Dedifferentiated amniotic fluid mesenchymal stem cell (primary cell): ENCODE results near the gene SP1.
"Not testable (repeated sequence)": the region's sequence is repeated elsewhere in the genome, so short reads cannot be mapped to it uniquely, and the experiment has no call there.

Source experiments
- DNase-seq: peaks from one replicate; pipeline ENCODE4 v3.0.0-alpha.2; 2016; ENCODE audit errors: extremely low spot score

SP1 gene

DNA sequence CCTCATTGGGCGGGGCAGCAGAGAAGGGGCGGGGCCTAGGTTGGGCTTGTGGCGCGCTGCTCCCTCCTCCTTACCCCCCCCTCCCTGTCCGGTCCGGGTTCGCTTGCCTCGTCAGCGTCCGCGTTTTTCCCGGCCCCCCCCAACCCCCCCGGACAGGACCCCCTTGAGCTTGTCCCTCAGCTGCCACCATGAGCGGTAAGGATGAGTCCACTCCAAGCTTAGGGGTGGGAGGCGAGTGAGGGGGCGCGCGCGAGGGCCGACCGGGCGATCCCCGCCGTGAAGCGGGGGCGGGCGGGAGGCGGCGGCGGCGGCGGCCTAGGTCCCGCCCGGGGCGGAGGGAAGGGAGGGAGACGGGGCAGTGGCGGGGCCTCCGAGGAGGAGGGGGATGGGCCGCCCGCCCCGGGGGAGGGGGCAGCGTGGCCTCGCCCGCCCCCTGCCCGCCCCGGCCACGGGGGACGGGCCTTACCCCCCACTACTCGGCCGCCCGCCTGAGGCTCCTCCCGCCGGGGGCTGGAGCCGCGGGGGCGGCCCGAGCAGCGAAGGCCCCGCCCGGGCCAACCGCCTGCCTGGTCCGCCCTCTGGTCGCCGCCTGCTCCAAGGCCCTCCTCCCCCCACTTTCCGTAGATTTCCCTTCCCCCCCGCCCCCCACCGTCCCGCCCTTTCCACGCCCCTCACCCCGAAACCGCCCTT is at the start of gene SP1:
Gene SP1, plus strand, starts transcription at position 73 of the 690 bp plus-strand sequence. Its CDS starts 116 bp downstream, at position 189.
- peak; percentile 84 for DNase-seq

DNA sequence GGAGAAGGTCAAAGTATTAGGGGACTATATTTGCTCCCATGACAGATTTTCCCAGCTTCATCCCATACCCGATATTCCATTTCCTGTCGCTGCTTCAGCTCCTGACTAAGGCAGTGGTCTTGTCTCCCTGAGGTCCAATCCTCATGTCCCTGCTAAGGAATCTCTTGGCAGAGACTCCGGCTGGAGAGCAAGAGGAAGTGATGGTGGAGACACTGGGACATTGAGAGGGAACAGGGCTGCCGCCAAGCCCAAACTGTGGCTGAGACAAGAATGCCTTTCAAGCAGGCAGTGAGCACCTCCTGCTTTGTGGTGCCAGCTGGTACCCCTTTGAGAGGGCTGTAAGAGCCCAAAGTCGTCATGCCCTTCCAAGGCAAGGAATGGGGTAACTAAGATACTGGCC is 49.3 kb upstream of the SP1 start:
- DNase-seq, result no peak

DNA sequence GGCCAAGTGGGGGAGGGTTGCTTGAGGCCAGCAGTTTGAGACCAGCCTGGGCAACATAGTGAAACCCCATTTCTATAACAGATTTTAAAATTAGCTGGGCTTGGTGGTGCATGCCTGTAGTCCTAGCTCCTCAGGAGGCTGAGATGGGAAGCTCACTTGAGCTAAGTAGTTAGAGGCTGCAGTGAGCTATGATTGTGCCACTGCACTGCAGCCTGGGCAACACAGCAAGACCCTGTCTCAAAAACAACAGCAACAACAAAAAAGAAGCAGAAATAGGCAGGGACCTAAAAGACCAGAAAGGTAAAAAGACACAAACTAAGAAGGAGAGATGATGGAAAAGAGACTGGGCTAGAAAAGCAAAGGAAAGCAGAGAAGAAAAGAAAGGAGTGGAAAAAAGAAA is 47.6 kb upstream of the SP1 start:
- not testable (repeated sequence) for DNase-seq

DNA sequence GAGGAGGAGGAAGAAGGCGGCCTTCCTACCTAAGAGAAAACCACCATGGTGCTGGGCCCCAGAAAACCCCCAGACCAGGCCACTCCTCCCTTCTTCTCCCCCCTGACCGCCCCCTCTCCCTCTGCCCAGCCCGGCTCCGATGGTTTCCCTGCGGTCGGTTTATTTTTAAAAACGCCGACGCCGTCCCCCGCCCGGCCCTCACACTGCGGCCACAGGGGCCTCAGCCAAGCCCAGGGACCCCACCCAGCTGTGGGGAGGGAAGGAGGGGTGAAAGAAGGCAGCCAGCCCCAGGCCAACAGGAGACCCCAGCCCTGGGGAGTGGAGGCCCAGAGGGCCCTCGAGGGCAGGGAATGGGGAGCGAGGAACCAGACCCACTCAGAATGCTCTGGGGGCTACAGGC is 47.2 kb upstream of the SP1 start:
- no peak for DNase-seq

DNA sequence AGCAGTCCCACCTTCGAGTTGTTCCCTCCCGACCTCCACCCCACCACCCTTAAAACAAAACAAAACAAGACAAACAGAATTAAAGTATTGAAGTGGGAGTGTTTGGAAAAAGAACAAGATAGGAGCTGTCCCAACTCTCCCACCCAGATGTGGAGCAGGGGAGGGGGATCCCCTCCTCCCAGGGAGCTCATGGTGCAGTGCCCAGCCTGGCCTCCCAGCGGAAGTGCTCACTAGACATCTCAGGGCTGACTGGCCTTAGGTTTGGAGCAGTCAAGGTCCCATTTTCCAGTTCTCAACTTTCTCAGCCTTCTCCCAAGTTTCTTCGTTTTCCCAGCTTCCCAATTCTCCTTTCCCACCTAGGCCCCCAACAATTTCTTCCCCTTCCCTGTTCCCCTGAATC is 46.7 kb upstream of the SP1 start:
- no peak for DNase-seq

DNA sequence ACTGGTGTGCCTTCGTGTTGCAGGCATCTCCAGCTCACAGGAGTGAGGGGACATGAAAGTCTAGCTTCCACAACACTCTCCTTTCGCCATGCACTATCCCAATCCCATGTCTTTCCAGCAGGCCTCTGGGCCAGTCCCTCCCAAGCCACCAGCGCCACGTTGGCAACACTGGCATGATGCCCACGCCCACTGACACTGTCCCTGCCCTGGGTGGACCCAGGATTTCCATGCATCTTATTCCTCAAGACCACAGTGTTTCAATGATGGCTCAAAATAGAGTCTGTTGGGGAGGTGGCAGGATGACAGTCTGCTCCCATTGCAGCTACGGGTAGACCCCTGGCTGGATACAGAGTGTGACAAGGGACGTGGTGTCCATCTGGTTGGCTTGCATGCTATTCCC is 46.1 kb upstream of the SP1 start:
- DNase-seq, result no peak

DNA sequence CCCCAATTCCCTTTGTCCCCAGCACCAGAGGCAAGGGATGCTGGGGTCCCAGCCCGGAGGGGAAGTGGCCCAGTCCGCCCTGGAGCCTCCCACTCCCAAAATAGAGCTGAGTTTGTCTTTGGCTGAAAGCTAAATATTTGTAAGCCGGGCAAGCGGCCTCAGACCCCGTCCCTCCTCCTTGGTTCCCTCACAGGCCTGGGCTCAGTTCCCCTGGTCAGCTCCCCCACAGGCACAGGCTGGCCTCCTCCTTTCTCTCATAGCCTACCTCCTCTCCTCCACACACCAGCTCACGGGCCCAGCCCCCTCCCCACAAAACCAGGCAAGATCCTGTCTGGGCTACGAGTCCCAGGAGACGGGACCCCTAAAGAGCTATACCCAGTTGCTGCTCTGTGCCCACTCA is 45.2 kb upstream of the SP1 start:
- no peak for DNase-seq

DNA sequence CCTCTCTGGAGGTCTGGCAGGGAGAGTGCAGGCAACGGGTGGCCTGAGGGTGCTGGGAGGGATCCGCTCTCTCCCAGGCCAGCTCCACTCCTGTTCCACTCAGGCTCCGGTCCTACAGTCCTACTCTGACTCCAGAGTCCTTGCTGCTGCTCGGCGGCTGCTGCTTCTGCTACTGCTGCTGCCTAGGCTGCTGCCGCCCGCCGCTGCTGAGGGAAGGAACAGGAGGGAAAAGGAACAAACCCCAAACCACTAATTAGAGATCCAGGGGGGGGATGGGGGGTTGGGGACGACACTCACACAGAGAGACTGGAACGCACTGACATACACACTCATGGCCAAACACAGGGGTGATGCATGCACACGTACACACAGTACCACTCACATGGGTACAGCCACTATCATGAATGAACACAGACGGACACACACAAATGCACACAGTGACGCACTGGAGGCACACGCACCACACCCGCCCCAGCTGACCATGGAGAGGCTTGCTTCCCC is 43.7 kb upstream of the SP1 start, which contains the start of gene SP7:
Gene SP7, minus strand, starts transcription at position 174 of the 501 bp plus-strand sequence. CDS start 708 bp downstream, outside the sequence.
- DNase-seq, result no peak

DNA sequence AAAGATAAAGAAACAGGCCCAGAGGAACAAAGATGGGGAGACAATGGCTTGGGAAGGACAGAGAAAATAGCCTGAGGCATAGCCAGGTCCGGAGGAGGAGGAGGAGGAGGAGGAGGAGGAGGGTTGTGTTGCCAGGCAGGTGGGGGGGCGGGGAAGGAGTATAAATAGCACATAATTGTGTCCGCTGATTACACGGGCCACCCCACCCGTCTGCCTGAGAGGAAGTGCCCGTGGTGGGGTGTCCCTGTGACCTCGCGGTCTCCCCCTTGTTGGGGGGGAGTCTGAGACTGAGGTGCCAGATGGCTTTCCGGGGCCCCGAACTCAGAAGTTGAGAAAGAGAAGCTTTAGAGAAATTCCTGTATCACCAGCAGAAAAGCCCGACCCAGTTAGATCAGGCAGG is 42.0 kb upstream of the SP1 start:
- DNase-seq, result no peak

DNA sequence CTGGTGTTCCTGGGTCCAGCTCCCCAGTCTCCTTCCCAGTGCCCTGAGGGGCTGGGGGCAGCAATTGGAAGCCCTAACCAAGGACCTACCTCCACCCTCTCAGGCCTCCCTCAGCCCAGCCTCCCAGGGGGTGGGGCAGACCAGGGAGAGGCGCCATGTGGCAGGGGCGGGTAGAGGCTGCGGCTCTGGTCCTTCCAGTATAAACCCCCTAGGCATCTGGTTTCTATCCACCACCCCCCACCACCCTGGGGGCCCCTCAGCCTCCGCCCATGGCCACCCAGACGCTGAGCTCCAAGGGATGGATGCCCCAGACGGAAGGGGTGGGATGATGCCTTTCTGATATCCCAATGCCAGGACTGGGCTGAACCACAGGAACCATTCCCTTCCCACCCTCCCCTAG is 41.1 kb upstream of the SP1 start:
- DNase-seq, result no peak

DNA sequence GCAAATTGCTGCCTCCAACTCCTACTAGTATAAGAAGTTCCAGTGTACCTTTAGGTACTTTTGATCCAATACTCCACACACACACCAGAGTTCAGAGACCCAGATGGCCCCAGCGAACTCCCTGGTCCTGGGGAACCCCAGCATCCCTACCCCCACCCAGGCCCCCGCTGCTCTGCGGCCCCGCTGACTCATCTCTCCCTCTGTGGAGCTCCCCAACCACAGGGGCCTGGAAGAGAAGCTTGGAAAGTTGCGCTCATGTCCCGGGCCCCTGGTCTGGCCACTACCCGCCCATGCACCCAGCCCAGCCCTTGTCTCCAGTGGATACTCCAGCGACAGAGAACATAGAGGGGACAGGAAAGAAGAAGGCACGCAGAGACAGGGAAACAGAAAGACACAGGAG is 39.6 kb upstream of the SP1 start:
- no peak for DNase-seq

DNA sequence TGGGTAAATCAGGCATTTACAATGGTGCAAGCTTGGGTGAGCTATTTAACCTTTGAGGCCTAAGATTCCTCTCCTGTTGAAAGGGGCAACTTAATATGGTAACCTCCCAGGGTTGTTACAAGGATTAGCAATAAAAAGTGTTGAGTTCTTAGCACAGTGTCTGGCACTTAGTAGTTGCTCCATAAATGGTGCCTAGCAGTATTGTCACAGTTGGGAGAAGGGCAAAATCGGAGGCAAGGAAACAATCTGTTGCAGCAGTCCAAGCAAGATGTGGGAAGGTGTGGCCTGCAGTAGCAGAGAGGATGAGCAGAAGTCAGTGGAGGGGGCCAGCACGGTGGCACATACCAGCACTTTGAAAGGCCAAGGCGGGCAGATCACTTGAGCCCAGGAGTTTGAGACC is 36.5 kb upstream of the SP1 start:
- no peak for DNase-seq

DNA sequence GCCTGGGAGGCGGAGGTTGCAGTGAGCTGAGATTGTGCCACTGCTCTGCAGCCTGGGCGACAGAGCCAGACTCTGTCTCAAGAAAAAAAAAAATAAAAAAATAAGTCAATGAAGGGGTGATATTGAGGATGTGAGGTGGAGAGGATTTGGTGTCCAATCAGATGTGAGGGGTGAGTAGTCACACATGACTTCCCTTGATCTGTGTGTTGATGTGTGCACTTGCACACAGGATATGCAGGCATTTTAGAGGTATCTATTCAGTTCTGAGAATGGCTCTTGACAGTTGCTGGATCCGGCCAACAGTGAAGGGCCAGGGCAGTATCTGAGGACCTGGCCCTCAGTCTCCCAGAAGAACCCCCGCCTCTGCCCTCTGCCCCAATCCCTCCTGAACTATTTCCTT is 36.0 kb upstream of the SP1 start:
- DNase-seq, result no peak

DNA sequence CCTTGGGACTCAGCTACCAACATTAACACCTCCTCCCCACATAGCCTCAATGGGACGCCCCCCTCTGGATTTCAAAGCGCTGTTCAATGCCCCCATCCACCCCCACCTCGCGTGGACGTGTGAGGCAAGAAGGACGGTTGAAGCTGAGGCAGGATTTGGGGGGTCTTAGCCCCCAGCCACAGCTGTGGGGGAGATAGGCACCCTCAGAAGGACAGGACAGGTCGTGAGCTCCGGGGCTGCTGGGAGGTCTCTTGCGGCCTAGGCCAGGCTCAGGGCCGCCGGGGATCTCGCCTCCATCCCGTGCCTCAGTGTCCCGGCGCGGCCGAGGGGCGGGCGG is 35.5 kb upstream of the SP1 start:
- DNase-seq, result no peak

DNA sequence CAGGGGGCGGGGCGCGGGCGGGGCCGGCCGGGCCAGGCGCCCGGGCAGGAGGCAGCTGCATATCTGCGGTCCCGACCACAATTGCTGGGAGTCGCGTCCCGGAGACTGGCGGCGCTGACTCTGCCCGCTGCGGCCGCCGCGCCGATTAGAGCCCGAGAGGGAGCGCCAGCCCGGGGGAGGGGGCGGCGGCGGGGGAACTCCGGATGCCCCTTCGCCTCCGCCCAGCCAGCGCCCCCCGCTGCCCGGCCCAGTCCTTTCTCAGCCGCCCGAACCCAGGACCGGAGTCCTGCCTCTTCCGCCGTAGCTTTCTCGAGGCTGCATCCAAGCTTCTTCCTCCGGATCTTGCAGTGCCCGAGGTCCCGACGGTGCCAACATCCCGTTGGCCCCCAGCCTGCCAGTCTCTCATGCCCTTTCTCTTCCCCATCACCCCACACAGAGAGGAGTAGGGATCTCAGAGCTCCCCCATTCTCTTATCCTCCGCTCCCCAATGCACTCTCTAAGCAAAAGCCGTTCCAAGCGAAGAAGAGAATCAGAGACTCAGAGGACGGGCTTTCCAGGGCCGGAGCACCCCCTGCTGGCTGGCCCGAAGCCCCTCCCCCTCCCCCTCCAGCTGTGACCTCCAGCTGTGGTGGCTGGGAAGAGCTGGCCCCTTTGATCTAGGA is 35.0 kb upstream of the SP1 start:
- DNase-seq, result peak; percentile 72

DNA sequence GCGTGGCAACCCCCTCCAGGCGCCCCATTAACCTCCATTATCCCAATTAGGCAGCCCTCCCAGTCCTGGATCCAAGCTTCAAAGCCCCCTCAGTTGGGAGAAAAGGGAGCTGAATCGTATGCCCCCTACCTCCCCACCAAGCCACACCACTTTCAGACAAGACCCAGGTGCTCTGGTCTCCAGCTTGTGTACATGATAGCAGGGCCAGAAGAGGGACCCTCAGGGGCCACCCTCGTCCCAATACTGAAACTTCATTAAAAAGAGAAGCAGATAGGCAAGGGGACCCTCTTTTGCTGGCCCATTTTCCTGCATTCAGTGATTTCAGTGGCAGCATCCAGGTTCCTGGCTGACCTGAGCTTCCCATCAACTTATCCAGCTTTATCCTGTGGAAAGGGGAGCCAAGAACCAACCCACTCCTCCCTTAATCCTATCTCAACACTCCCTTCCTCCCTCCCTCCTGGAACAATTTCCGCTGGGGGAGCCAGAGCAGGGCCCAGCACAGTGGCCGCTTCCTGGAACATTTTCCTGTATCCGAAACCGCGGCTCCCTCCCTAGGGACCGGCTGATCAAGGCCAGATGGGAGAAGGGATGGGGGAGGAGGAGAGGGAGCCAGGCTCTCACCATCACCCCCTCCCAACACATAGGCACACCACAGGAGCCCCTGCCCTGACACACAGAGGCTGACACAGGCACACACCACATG is 34.3 kb upstream of the SP1 start:
- no peak for DNase-seq

DNA sequence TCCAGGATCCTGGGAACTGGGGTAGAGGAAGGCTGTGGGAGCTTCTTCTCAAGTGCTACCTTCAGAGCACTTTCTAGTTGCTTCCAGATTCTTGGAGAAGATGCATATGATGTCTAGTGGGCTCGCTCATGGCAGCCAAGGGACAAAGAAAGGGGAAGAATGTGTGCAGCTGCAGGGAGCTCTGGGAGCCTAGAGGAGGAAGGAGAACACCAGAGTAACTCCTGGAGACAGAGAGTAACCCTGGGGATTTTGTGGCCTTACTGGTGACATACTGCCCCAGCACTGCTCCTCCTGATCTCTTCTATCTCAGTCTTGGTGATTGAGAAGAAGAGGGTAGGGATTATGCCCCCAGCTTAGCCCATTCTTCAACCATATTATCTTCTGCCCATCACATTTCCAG is 33.5 kb upstream of the SP1 start:
- no peak for DNase-seq

DNA sequence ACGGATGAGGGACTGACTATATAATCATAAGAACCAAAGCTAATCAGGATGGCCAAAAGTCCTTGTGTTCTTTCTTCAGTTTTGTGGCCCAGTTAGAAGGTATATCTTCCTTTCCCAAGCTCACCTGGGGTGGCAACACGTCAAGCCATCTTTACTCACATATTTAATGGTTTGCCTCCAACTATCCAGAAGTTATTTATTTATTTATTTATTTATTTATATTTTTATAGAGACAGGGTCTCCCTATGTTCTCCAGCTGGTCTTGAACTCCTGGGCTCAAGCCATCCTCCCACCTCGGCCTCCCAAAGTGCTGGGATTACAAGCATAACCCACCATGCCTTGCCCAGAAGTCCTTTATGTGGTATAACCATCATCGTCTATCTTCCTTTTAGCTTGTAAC is 32.1 kb upstream of the SP1 start:
- no peak for DNase-seq

DNA sequence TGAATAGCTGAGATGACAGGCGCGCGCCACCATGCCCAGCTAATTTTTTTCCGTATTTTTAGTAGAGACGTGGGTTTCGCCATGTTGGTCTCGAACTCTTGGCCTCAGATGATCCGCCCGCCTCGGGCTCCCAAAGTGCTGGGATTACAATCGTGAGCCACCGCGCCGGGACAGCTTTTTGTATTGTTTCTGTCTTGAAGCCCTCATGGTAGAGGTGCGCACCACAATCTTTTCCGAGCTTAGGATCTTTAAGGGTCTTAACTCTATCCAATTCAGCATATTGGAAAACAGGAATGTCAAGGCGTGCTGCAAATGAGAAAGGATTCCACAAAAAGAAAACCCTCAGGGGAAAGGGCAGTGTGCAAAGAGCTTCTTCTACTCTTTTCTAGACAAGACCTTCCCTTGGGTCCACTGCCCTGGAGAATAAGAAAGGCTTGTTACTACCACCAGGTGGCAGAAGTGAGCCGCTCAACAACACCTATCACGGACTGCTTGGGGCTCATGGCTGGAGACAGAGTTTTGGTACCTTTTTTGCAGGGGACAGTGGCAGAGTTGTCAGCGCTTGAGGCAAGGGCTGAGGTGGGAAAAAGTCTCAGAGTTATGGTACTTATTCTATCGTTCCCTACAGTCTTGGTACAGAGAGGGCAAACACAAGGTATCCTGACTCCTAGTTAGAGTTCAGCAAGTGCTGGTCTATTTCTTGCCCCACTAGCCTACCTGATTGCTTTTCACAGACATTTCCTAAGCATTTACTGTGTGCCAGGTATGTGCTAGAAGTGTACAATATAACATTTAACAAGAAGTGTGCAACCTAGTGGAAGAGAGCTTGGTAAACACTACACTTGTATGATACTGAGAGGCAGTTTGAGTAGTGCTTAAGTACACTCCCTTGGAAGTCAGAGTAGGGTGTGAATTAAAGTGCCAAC is 27.4 kb upstream of the SP1 start:
- peak; percentile 86 for DNase-seq

DNA sequence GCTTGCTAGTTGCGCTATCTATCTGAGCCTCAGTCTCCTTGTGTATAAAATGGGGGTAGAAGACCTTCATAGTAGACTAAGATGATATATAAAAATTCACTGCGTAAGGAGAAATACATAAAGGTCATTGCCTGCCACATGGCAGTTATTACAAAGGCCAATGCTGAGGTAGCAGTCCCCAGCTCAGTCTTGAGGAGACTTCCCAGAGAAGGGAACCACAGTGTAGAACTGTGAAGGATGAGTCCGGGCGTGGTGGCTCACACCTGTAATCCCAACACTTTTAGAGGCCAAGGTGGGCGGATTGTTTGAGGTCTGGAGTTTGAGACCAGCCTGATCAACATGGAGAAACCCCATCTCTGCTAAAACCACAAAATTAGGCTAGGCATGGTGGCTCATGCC is 26.7 kb upstream of the SP1 start:
- DNase-seq, result no peak

DNA sequence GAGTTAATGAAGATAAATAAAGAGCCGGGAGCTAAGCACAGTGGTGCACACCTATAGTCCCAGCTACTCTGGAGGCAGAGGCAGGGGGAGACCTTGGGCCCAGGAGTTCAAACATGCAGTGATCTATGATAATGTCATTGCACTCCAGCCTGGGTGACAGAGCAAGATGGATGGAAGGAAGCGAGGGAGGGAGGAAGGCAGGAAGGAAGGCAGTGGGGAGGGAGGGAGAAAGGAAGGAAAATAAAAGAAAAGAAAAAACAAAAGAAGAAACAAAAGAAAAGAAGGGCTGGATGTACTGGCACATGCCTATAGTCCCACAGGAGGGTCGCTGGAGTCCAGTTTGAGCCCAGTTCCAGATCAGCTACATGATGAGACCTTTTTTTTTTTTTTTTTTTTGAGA is 24.9 kb upstream of the SP1 start:
- no peak for DNase-seq

DNA sequence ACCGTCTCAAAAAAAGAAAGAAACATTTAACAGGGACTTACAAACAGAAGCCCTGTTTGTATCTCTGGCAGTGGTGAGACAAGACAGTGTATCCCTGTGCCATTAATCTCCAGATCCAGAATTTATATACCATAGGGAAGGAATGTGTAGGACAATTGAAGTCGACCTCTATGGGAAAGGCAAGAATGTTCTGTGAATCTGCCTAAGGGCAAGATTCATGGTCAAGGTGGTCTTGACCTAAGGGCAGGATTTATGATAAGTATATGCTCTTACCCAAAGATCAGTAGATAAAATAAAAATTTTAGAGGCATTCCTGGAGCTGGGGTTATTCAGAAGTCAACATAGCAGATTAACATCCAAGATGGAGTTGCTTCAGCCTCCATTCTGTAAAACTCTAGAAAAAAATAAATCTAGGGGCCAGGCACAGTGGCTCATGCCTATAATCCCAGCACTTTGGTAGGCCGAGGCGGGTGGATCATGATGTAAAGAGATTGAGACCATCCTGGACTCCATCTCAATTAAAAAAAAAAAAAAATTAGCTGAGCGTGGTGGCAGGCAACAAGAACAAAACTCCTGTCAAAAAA is 21.0 kb upstream of the SP1 start:
- no peak for DNase-seq
